Osteoblast (primary cell): Measurements from ENCODE around the gene TENM4. TPM values are rescaled to one million over a fixed set of nuclear protein-coding genes. Genes with fewer than 3 reads are reported as not detected.

Experiments
- DNase-seq: peaks from one replicate; pipeline ENCODE4 v3.0.0; 2011; ENCODE audit warnings: low spot score, mixed read lengths; ENCODE audit not compliant: insufficient read length; ENCODE audit errors: missing footprints
- H2AFZ ChIP-seq: 2 replicates; pipeline ENCODE4 v1.6.0; 2011; ENCODE audit warnings: mild to moderate bottlenecking, low read length
- H3K27ac ChIP-seq: 2 replicates; pipeline ENCODE4 v1.5.1; 2011; ENCODE audit warnings: mild to moderate bottlenecking, low read depth, low read length, moderate library complexity
- H3K27me3 ChIP-seq: 2 replicates; pipeline ENCODE4 v1.6.0; 2012; ENCODE audit warnings: mild to moderate bottlenecking, control low read depth, inconsistent platforms, low read length, moderate library complexity; ENCODE audit not compliant: insufficient read depth
- H3K36me3 ChIP-seq: 2 replicates; pipeline ENCODE4 v1.5.1; 2011; ENCODE audit warnings: mild to moderate bottlenecking, low read length, control low read depth, moderate library complexity; ENCODE audit not compliant: insufficient read depth
- H3K4me1 ChIP-seq: 2 replicates; pipeline ENCODE4 v1.5.1; 2011; ENCODE audit warnings: mild to moderate bottlenecking, low read length, control low read depth, moderate library complexity; ENCODE audit not compliant: insufficient read depth
- H3K4me2 ChIP-seq: 2 replicates; pipeline ENCODE4 v1.6.0; 2011; ENCODE audit warnings: mild to moderate bottlenecking, low read length; ENCODE audit not compliant: insufficient read depth
- H3K4me3 ChIP-seq: fragments of 200-600 bp; sonication (generic); 3 replicates; pipeline ENCODE4 v1.5.1; 2012; ENCODE audit warnings: mild to moderate bottlenecking, low read length, inconsistent platforms; ENCODE audit not compliant: insufficient read depth
- H3K79me2 ChIP-seq: 2 replicates; pipeline ENCODE4 v1.6.0; 2012; ENCODE audit warnings: mild to moderate bottlenecking, low read length, control low read depth, inconsistent platforms; ENCODE audit not compliant: insufficient read depth
- H3K9me3 ChIP-seq: 2 replicates; pipeline ENCODE4 v1.5.1; 2011; ENCODE audit warnings: low read depth, low read length, control low read depth
- H4K20me1 ChIP-seq: 2 replicates; pipeline ENCODE4 v1.6.0; 2012; ENCODE audit warnings: mild to moderate bottlenecking, low read length, control low read depth; ENCODE audit not compliant: insufficient read depth
- CTCF ChIP-seq: IDR thresholded peaks from 2 replicates; pipeline ENCODE4 v1.5.1; 2011; ENCODE audit warnings: mild to moderate bottlenecking, low read depth, low read length, moderate library complexity; ENCODE audit errors: extremely low read depth
- total RNA-seq: library from RNA; depleted of rRNA; stranded (reverse); fragments of >200 nt; gene quantifications from 2 replicates; pipeline ENCODE4 v1.2.3, GENCODE V29; 2012

The TENM4 gene
- total RNA-seq, 1 donor, result 63.3 TPM

GRCh38 chr11:79374727-79375126 lies 66.1 kb downstream of the TENM4 start:
- Histone ChIP-seq H4K20me1 (no peaks in the 10 kb centered on the region), H3K4me3 (no peak overlapping the region), H3K27ac (no peak overlapping the region), H3K4me1 (no peaks in the 10 kb centered on the region), H3K9me3 (no peaks in the 10 kb centered on the region), H3K27me3 (no peaks in the 10 kb centered on the region), H2AFZ (no peak overlapping the region), H3K36me3 (no peaks in the 10 kb centered on the region), H3K4me2 (no peak overlapping the region), H3K79me2 (no peaks in the 10 kb centered on the region)
- no peak for TF ChIP-seq CTCF
- no peak for DNase-seq

- no peak overlapping the region for H3K27ac ChIP-seq
- TF ChIP-seq CTCF, result no peak
- no peaks in the 10 kb centered on the region for H3K27me3 ChIP-seq
- H2AFZ ChIP-seq, result no peak overlapping the region
- H4K20me1 ChIP-seq, result no peaks in the 10 kb centered on the region
- H3K36me3 ChIP-seq, result no peaks in the 10 kb centered on the region
- no peaks in the 10 kb centered on the region for H3K4me1 ChIP-seq
- DNase-seq, result no peak
- no peaks in the 10 kb centered on the region for H3K9me3 ChIP-seq
- H3K4me2 ChIP-seq, result no peak overlapping the region
- H3K79me2 ChIP-seq, result no peaks in the 10 kb centered on the region
- H3K4me3 ChIP-seq, result no peak overlapping the region
These were observed 69.1 kb downstream of the TENM4 start for GRCh38 chr11:79371724-79372123.

- H3K9me3 ChIP-seq, result no peaks in the 10 kb centered on the region
- H3K36me3 ChIP-seq, result no peaks in the 10 kb centered on the region
- H3K4me1 ChIP-seq, result no peaks in the 10 kb centered on the region
- no peaks in the 10 kb centered on the region for H4K20me1 ChIP-seq
- no peak for TF ChIP-seq CTCF
- H3K27ac ChIP-seq, result no peak overlapping the region
- DNase-seq, result no peak
- H2AFZ ChIP-seq, result no peak overlapping the region
- no peak overlapping the region for H3K4me3 ChIP-seq
- H3K27me3 ChIP-seq, result no peaks in the 10 kb centered on the region
- H3K4me2 ChIP-seq, result no peak overlapping the region
- no peaks in the 10 kb centered on the region for H3K79me2 ChIP-seq
These were observed 69.7 kb downstream of the TENM4 start for GRCh38 chr11:79371152-79371551.

GRCh38 chr11:79369055-79369454 lies 71.8 kb downstream of the TENM4 start:
- no peaks in the 10 kb centered on the region for H3K79me2 ChIP-seq
- no peaks in the 10 kb centered on the region for H3K9me3 ChIP-seq
- no peaks in the 10 kb centered on the region for H4K20me1 ChIP-seq
- no peaks in the 10 kb centered on the region for H3K27me3 ChIP-seq
- no peak overlapping the region for H3K27ac ChIP-seq
- H2AFZ ChIP-seq, result no peak overlapping the region
- H3K4me2 ChIP-seq, result no peak overlapping the region
- no peak for TF ChIP-seq CTCF
- no peak overlapping the region for H3K4me3 ChIP-seq
- H3K4me1 ChIP-seq, result no peaks in the 10 kb centered on the region
- H3K36me3 ChIP-seq, result no peaks in the 10 kb centered on the region
- DNase-seq, result no peak
